GM12878 (cell line): ENCODE measurements around the gene RCCD1.

ENCODE experiments used
- CHD2 ChIP-seq: IDR thresholded peaks from 2 replicates; pipeline ENCODE4 v1.6.1; 2011; ENCODE audit warnings: low read depth, low read length, improper control_type of control experiment, borderline replicate concordance
- EZH2 ChIP-seq: IDR thresholded peaks from 2 replicates; pipeline ENCODE4 v1.6.1; 2012; ENCODE audit warnings: low read depth, mild to moderate bottlenecking, control low read depth, inconsistent platforms, low read length, borderline replicate concordance; ENCODE audit not compliant: control insufficient read depth
- NFYB ChIP-seq: IDR thresholded peaks from 2 replicates; pipeline ENCODE4 v1.6.1; 2011; ENCODE audit warnings: low read depth, mild to moderate bottlenecking, low read length, improper control_type of control experiment, moderate library complexity; ENCODE audit not compliant: insufficient read depth
- POLR2A ChIP-seq: IDR thresholded peaks from 2 replicates; pipeline ENCODE4 v1.6.1; 2011; ENCODE audit warnings: low read depth, mild to moderate bottlenecking, low read length
- RAD21 ChIP-seq: IDR thresholded peaks from 2 replicates; pipeline ENCODE4 v1.6.1; 2011; ENCODE audit warnings: mild to moderate bottlenecking, low read depth, low read length, moderate library complexity; ENCODE audit not compliant: insufficient read depth
- RAD51 ChIP-seq: fragments of 450-650 bp; IDR thresholded peaks from 2 replicates; pipeline ENCODE4 v1.6.1; 2016; ENCODE audit warnings: moderate library complexity, mild to moderate bottlenecking, inconsistent platforms
- RCOR1 ChIP-seq: conservative IDR thresholded peaks from 2 replicates; pipeline ENCODE4 v1.6.1; 2012; ENCODE audit warnings: low read depth, low read length, improper control_type of control experiment
- SIN3A ChIP-seq: IDR thresholded peaks from 2 replicates; pipeline ENCODE4 v1.6.1; 2012; ENCODE audit warnings: low read depth, low read length, improper control_type of control experiment
- ZNF24 ChIP-seq: fragments of 450-650 bp; IDR thresholded peaks from 2 replicates; pipeline ENCODE4 v1.6.1; 2017; ENCODE audit warnings: antibody characterized with exemption, mild to moderate bottlenecking
- TF ChIP-seq, protein P1 (sequence below), 3 experiments: IDR thresholded peaks in 2 of 3; conservative IDR thresholded peaks in 1 of 3; 2 replicates each; pipeline ENCODE4 v1.5.1; 2011; ENCODE audit warnings: low read depth in 3 of 3, low read length in 3 of 3, mild to moderate bottlenecking in 3 of 3, control low read depth in 2 of 3, moderate library complexity in 2 of 3, inconsistent platforms in 1 of 3, mixed read lengths in 1 of 3; ENCODE audit not compliant: control insufficient read depth in 2 of 3, insufficient read depth in 1 of 3; ENCODE audit errors: extremely low read depth in 1 of 3
- TF ChIP-seq, protein P2 (sequence below): IDR thresholded peaks from 2 replicates; pipeline ENCODE4 v1.6.1; 2012; ENCODE audit warnings: low read depth, low read length, improper control_type of control experiment
- TF ChIP-seq, protein P3 (sequence below): fragments of 450-650 bp; IDR thresholded peaks from 2 replicates; pipeline ENCODE4 v1.6.1; 2014; ENCODE audit warnings: mild to moderate bottlenecking
- TF ChIP-seq, protein P4 (sequence below): fragments of 450-650 bp; IDR thresholded peaks from 2 replicates; pipeline ENCODE4 v1.6.1; 2017; ENCODE audit warnings: mild to moderate bottlenecking
- TF ChIP-seq, protein P5 (sequence below): IDR thresholded peaks from 2 replicates; pipeline ENCODE4 v1.6.1; 2012; ENCODE audit warnings: mild to moderate bottlenecking, low read depth, low read length

DNA sequence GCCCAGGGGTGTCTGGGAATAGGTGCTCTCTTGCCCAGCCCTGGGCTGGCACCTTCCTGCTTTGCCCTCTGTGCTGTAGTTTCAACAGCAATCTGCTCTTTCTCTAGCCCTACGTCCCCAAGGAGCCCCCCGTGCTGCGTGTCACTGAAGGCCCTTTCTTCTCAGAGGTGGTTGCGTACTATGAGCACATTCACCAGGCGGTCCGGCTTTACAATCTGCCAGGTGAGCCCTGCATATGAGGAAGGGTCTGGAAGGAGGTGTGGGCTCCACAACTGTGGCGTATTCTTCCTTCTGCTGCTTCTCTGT is 42.0 kb upstream of the RCCD1 start:
- TF ChIP-seq POLR2A (no peak), ZNF24 (no peak), NFYB (no peak), SIN3A (no peak), RAD21 (no peak), RAD51 (no peak), RCOR1 (no peak), CHD2 (no peak), EZH2 (no peak)
- TF ChIP-seq, protein P1, sequence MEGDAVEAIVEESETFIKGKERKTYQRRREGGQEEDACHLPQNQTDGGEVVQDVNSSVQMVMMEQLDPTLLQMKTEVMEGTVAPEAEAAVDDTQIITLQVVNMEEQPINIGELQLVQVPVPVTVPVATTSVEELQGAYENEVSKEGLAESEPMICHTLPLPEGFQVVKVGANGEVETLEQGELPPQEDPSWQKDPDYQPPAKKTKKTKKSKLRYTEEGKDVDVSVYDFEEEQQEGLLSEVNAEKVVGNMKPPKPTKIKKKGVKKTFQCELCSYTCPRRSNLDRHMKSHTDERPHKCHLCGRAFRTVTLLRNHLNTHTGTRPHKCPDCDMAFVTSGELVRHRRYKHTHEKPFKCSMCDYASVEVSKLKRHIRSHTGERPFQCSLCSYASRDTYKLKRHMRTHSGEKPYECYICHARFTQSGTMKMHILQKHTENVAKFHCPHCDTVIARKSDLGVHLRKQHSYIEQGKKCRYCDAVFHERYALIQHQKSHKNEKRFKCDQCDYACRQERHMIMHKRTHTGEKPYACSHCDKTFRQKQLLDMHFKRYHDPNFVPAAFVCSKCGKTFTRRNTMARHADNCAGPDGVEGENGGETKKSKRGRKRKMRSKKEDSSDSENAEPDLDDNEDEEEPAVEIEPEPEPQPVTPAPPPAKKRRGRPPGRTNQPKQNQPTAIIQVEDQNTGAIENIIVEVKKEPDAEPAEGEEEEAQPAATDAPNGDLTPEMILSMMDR (IDR thresholded peaks at IDR 0.05 in 2 of 3, conservative IDR thresholded peaks at IDR 0.05 in 1 of 3; ENCODE audit: control insufficient read depth in 2 of 3, extremely low read depth in 1 of 3, insufficient read depth in 1 of 3, low read depth in 3 of 3, low read length in 3 of 3) = no peak
- TF ChIP-seq, protein P2, sequence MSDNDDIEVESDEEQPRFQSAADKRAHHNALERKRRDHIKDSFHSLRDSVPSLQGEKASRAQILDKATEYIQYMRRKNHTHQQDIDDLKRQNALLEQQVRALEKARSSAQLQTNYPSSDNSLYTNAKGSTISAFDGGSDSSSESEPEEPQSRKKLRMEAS = no peak
- TF ChIP-seq, protein P3, sequence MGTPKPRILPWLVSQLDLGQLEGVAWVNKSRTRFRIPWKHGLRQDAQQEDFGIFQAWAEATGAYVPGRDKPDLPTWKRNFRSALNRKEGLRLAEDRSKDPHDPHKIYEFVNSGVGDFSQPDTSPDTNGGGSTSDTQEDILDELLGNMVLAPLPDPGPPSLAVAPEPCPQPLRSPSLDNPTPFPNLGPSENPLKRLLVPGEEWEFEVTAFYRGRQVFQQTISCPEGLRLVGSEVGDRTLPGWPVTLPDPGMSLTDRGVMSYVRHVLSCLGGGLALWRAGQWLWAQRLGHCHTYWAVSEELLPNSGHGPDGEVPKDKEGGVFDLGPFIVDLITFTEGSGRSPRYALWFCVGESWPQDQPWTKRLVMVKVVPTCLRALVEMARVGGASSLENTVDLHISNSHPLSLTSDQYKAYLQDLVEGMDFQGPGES = no peak
- TF ChIP-seq, protein P4, sequence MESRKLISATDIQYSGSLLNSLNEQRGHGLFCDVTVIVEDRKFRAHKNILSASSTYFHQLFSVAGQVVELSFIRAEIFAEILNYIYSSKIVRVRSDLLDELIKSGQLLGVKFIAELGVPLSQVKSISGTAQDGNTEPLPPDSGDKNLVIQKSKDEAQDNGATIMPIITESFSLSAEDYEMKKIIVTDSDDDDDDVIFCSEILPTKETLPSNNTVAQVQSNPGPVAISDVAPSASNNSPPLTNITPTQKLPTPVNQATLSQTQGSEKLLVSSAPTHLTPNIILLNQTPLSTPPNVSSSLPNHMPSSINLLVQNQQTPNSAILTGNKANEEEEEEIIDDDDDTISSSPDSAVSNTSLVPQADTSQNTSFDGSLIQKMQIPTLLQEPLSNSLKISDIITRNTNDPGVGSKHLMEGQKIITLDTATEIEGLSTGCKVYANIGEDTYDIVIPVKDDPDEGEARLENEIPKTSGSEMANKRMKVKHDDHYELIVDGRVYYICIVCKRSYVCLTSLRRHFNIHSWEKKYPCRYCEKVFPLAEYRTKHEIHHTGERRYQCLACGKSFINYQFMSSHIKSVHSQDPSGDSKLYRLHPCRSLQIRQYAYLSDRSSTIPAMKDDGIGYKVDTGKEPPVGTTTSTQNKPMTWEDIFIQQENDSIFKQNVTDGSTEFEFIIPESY = no peak
- TF ChIP-seq, protein P5, sequence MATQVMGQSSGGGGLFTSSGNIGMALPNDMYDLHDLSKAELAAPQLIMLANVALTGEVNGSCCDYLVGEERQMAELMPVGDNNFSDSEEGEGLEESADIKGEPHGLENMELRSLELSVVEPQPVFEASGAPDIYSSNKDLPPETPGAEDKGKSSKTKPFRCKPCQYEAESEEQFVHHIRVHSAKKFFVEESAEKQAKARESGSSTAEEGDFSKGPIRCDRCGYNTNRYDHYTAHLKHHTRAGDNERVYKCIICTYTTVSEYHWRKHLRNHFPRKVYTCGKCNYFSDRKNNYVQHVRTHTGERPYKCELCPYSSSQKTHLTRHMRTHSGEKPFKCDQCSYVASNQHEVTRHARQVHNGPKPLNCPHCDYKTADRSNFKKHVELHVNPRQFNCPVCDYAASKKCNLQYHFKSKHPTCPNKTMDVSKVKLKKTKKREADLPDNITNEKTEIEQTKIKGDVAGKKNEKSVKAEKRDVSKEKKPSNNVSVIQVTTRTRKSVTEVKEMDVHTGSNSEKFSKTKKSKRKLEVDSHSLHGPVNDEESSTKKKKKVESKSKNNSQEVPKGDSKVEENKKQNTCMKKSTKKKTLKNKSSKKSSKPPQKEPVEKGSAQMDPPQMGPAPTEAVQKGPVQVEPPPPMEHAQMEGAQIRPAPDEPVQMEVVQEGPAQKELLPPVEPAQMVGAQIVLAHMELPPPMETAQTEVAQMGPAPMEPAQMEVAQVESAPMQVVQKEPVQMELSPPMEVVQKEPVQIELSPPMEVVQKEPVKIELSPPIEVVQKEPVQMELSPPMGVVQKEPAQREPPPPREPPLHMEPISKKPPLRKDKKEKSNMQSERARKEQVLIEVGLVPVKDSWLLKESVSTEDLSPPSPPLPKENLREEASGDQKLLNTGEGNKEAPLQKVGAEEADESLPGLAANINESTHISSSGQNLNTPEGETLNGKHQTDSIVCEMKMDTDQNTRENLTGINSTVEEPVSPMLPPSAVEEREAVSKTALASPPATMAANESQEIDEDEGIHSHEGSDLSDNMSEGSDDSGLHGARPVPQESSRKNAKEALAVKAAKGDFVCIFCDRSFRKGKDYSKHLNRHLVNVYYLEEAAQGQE = no peak
